Activated naive CD4-positive, alpha-beta T cell (primary cell): ENCODE measurements around the gene GNAO1.

ENCODE experiments used
- DNase-seq, 4 experiments: peaks; one replicate each; lab custom pipeline; 2025; lab: John Stamatoyannopoulos, UW

Gene GNAO1

DNA sequence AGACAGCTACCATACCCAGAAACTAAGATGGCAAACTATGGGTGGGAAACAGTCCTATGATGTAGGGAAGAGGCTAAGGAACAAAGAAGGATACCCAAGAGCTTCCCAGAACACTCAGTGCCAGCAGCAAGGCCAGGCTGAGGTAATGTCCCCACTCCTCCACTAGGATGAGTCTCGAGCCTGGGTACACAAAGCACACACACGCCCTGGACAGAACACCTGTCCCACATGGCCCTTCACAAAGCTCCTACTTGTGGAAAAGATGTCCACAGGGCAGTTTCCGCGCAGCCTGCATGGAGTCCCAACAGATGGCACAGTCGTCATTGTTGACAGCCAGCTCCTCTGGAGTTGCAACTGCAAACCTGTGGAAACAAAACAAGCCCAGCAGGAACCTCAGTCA, 210.2 kb downstream of the GNAO1 start:
- DNase-seq = no peak

- DNase-seq = no peak
Observed at GRCh38 chr16:56405977-56406672, 214.8 kb downstream of the GNAO1 start.
